Measurements from ENCODE around the gene GHR.

Gene GHR

GRCh38 chr5:42566652-42567295 lies 143.5 kb downstream of the GHR start:
- H3K23ac ChIP-seq (ENCODE audit: low read depth, low read length, poor library complexity) = no peak overlapping the region
- H3K14ac ChIP-seq (ENCODE audit: low read length) = no peak overlapping the region
- no peak for DNase-seq (ENCODE audit: low spot score)
- no peak overlapping the region for H3K4me2 ChIP-seq (ENCODE audit: insufficient read depth, low read length, poor library complexity, severe bottlenecking)
- H3K4me1 ChIP-seq (ENCODE audit: control insufficient read depth in 2 of 2, insufficient read depth in 1 of 2, low read depth in 1 of 2, low read length in 2 of 2) = peaks cover 0 to 3% of the 10 kb centered on the region in 2 donors
- no peak overlapping the region for H2BK120ac ChIP-seq (ENCODE audit: low read depth, low read length)
- no peak overlapping the region for H3K27ac ChIP-seq (replicated peaks; ENCODE audit: low read length)
- no peak overlapping the region for H4K91ac ChIP-seq (ENCODE audit: low read depth, low read length, poor library complexity)
- WGBS, 2 donors (ENCODE audit: extremely low coverage in 2 of 2, insufficient read length in 2 of 2, insufficient replicate concordance in 1 of 2) = no CpG with 5 or more reads among the region's 5 CpGs
- H3K18ac ChIP-seq (ENCODE audit: low read length) = no peak overlapping the region
- no peak overlapping the region for H3K4ac ChIP-seq (ENCODE audit: low read length)
- no peaks in the 10 kb centered on the region for H3K36me3 ChIP-seq (replicated peaks in 1 of 2; ENCODE audit: control insufficient read depth in 2 of 2, insufficient read depth in 2 of 2, low read length in 2 of 2)
- no peak overlapping the region for H2AK5ac ChIP-seq (ENCODE audit: low read depth, low read length)
- H2AFZ ChIP-seq (ENCODE audit: low read length) = no peak overlapping the region
- H2BK5ac ChIP-seq (ENCODE audit: low read length) = no peak overlapping the region
- no peaks in the 10 kb centered on the region for H3K9me3 ChIP-seq (replicated peaks in 1 of 2; ENCODE audit: control insufficient read depth in 2 of 2, insufficient read depth in 1 of 2, low read depth in 1 of 2, low read length in 2 of 2)
- no peaks in the 10 kb centered on the region for H3K79me1 ChIP-seq (ENCODE audit: low read depth, low read length)
- H2BK12ac ChIP-seq (ENCODE audit: low read length) = no peak overlapping the region
- no peak overlapping the region for H3K4me3 ChIP-seq (ENCODE audit: low read length in 2 of 2)
- H2BK15ac ChIP-seq (ENCODE audit: low read length) = no peak overlapping the region
- H3K27me3 ChIP-seq (ENCODE audit: control insufficient read depth in 3 of 3, insufficient read depth in 3 of 3, low read depth in 1 of 3, low read length in 3 of 3) = no peaks in the 10 kb centered on the region
- no peak overlapping the region for H3K9ac ChIP-seq (ENCODE audit: low read depth, low read length, poor library complexity)
- no peak overlapping the region for H4K8ac ChIP-seq (ENCODE audit: low read depth, low read length)

DNA sequence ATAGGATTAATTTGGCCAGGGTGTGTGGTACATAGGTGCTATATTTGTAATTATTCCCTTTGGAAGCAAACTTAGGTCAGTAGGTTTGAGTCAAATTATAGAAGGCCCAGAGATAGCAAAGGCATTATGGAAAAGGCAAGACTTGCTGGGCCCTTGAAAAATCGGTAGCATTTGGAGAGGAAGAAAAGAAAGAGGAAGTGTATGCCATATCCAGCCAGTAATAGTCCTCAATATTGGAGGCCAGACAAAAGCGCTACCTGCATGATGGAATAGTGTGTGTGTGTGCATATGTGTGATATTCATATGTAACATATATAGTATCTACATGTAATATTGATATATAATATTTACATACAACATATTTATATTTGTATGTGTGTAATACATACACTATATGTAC lies 146.1 kb downstream of the GHR start:
- Histone ChIP-seq H3K9ac (ENCODE audit: low read depth, low read length, poor library complexity) (no peak overlapping the region), H3K4me1 (ENCODE audit: control insufficient read depth in 2 of 2, insufficient read depth in 1 of 2, low read depth in 1 of 2, low read length in 2 of 2) (peaks cover 0 to 3% of the 10 kb centered on the region in 2 donors), H3K9me3 (replicated peaks in 1 of 2; ENCODE audit: control insufficient read depth in 2 of 2, insufficient read depth in 1 of 2, low read depth in 1 of 2, low read length in 2 of 2) (no peaks in the 10 kb centered on the region), H4K8ac (ENCODE audit: low read depth, low read length) (no peak overlapping the region), H2BK15ac (ENCODE audit: low read length) (no peak overlapping the region), H3K79me1 (ENCODE audit: low read depth, low read length) (no peaks in the 10 kb centered on the region), H2AFZ (ENCODE audit: low read length) (no peak overlapping the region), H4K91ac (ENCODE audit: low read depth, low read length, poor library complexity) (no peak overlapping the region), H3K4me3 (ENCODE audit: low read length in 2 of 2) (no peak overlapping the region), H3K4me2 (ENCODE audit: insufficient read depth, low read length, poor library complexity, severe bottlenecking) (no peak overlapping the region), H3K14ac (ENCODE audit: low read length) (no peak overlapping the region), H2BK5ac (ENCODE audit: low read length) (no peak overlapping the region), H3K27me3 (ENCODE audit: control insufficient read depth in 3 of 3, insufficient read depth in 3 of 3, low read depth in 1 of 3, low read length in 3 of 3) (no peaks in the 10 kb centered on the region), H3K18ac (ENCODE audit: low read length) (no peak overlapping the region), H2BK12ac (ENCODE audit: low read length) (no peak overlapping the region), H3K27ac (replicated peaks; ENCODE audit: low read length) (no peak overlapping the region), H3K23ac (ENCODE audit: low read depth, low read length, poor library complexity) (no peak overlapping the region), H3K4ac (ENCODE audit: low read length) (no peak overlapping the region), H2AK5ac (ENCODE audit: low read depth, low read length) (no peak overlapping the region), H2BK120ac (ENCODE audit: low read depth, low read length) (no peak overlapping the region), H3K36me3 (replicated peaks in 1 of 2; ENCODE audit: control insufficient read depth in 2 of 2, insufficient read depth in 2 of 2, low read length in 2 of 2) (no peaks in the 10 kb centered on the region)
- no CpG with 5 or more reads among the region's 2 CpGs for WGBS, 2 donors (ENCODE audit: extremely low coverage in 2 of 2, insufficient read length in 2 of 2, insufficient replicate concordance in 1 of 2)
- DNase-seq (ENCODE audit: low spot score) = no peak

GRCh38 chr5:42569953-42570548 lies 146.8 kb downstream of the GHR start:
- no peaks in the 10 kb centered on the region for H3K36me3 ChIP-seq (replicated peaks in 1 of 2; ENCODE audit: control insufficient read depth in 2 of 2, insufficient read depth in 2 of 2, low read length in 2 of 2)
- H3K27ac ChIP-seq (replicated peaks; ENCODE audit: low read length) = no peak overlapping the region
- no CpG with 5 or more reads among the region's 1 CpG for WGBS, 2 donors (ENCODE audit: extremely low coverage in 2 of 2, insufficient read length in 2 of 2, insufficient replicate concordance in 1 of 2)
- H2BK12ac ChIP-seq (ENCODE audit: low read length) = no peak overlapping the region
- no peak overlapping the region for H2BK5ac ChIP-seq (ENCODE audit: low read length)
- no peak overlapping the region for H3K4ac ChIP-seq (ENCODE audit: low read length)
- no peak overlapping the region for H3K18ac ChIP-seq (ENCODE audit: low read length)
- H2BK15ac ChIP-seq (ENCODE audit: low read length) = no peak overlapping the region
- no peak overlapping the region for H4K8ac ChIP-seq (ENCODE audit: low read depth, low read length)
- H2BK120ac ChIP-seq (ENCODE audit: low read depth, low read length) = no peak overlapping the region
- DNase-seq (ENCODE audit: low spot score) = no peak
- no peak overlapping the region for H3K4me3 ChIP-seq (ENCODE audit: low read length in 2 of 2)
- no peak overlapping the region for H4K91ac ChIP-seq (ENCODE audit: low read depth, low read length, poor library complexity)
- no peak overlapping the region for H3K14ac ChIP-seq (ENCODE audit: low read length)
- H3K23ac ChIP-seq (ENCODE audit: low read depth, low read length, poor library complexity) = no peak overlapping the region
- no peak overlapping the region for H3K4me2 ChIP-seq (ENCODE audit: insufficient read depth, low read length, poor library complexity, severe bottlenecking)
- no peaks in the 10 kb centered on the region for H3K27me3 ChIP-seq (ENCODE audit: control insufficient read depth in 3 of 3, insufficient read depth in 3 of 3, low read depth in 1 of 3, low read length in 3 of 3)
- H3K79me1 ChIP-seq (ENCODE audit: low read depth, low read length) = no peaks in the 10 kb centered on the region
- no peaks in the 10 kb centered on the region for H3K9me3 ChIP-seq (replicated peaks in 1 of 2; ENCODE audit: control insufficient read depth in 2 of 2, insufficient read depth in 1 of 2, low read depth in 1 of 2, low read length in 2 of 2)
- H2AK5ac ChIP-seq (ENCODE audit: low read depth, low read length) = no peak overlapping the region
- no peak overlapping the region for H3K9ac ChIP-seq (ENCODE audit: low read depth, low read length, poor library complexity)
- no peak overlapping the region for H2AFZ ChIP-seq (ENCODE audit: low read length)
- H3K4me1 ChIP-seq (ENCODE audit: control insufficient read depth in 2 of 2, insufficient read depth in 1 of 2, low read depth in 1 of 2, low read length in 2 of 2) = peaks cover 0 to 3% of the 10 kb centered on the region in 2 donors

DNA sequence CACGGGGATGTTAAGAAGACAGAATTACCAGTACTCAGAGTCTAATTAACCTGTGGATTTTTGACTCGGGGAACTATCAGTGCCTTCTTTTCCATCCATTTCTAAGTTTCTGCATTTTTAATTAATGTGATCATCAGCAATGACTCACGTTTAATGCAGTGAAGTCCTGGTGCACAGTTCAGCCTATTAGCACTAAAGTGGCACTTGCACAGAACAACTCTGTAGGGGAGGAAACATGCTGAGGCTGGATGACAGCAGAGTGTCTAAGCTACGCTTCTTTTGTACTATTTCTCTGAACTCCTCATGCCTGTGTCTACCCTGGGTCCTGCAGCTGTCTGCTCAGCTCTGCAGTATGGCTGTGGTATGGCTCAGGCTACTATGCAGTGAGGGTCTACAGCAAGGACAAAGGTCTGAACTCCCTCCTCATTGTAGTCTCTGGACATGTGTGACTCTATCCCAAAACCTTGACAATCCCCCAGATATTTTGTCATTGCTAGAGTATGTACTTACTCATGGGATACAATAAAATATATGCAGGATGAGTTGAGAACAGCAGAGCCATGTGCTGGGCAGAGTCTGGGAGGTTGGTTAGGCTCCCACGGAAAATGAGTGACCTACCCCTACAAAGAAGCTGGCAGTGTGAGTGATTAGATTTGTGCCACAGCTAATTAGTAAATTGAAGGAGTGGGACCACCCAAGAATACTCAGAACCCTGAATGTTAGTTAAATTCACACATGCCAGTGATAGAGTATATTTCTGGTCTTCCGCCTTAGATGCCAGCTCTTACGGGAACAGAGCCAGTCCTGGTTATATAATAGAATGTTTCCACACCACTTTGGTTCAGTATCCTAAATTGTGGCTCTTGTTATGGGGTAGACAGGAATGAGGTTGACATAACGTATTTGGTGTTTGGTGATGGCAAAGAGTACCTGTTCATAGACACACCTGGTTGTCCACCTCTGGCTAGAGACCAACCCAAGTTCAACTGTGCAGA lies 148.0 kb downstream of the GHR start:
- no peak overlapping the region for H2AFZ ChIP-seq (ENCODE audit: low read length)
- H3K23ac ChIP-seq (ENCODE audit: low read depth, low read length, poor library complexity) = no peak overlapping the region
- H2BK15ac ChIP-seq (ENCODE audit: low read length) = no peak overlapping the region
- no peak overlapping the region for H3K27ac ChIP-seq (replicated peaks; ENCODE audit: low read length)
- H2BK5ac ChIP-seq (ENCODE audit: low read length) = no peak overlapping the region
- no peak overlapping the region for H2BK120ac ChIP-seq (ENCODE audit: low read depth, low read length)
- H4K91ac ChIP-seq (ENCODE audit: low read depth, low read length, poor library complexity) = no peak overlapping the region
- no peak overlapping the region for H3K4ac ChIP-seq (ENCODE audit: low read length)
- H3K27me3 ChIP-seq (ENCODE audit: control insufficient read depth in 3 of 3, insufficient read depth in 3 of 3, low read depth in 1 of 3, low read length in 3 of 3) = no peaks in the 10 kb centered on the region
- DNase-seq (ENCODE audit: low spot score) = no peak
- H2AK5ac ChIP-seq (ENCODE audit: low read depth, low read length) = no peak overlapping the region
- no peak overlapping the region for H2BK12ac ChIP-seq (ENCODE audit: low read length)
- H3K4me2 ChIP-seq (ENCODE audit: insufficient read depth, low read length, poor library complexity, severe bottlenecking) = no peak overlapping the region
- no peaks in the 10 kb centered on the region for H3K36me3 ChIP-seq (replicated peaks in 1 of 2; ENCODE audit: control insufficient read depth in 2 of 2, insufficient read depth in 2 of 2, low read length in 2 of 2)
- no peak overlapping the region for H3K4me3 ChIP-seq (ENCODE audit: low read length in 2 of 2)
- H4K8ac ChIP-seq (ENCODE audit: low read depth, low read length) = no peak overlapping the region
- H3K14ac ChIP-seq (ENCODE audit: low read length) = no peak overlapping the region
- no peak overlapping the region for H3K9ac ChIP-seq (ENCODE audit: low read depth, low read length, poor library complexity)
- no CpG with 5 or more reads among the region's 8 CpGs for WGBS, 2 donors (ENCODE audit: extremely low coverage in 2 of 2, insufficient read length in 2 of 2, insufficient replicate concordance in 1 of 2)
- no peaks in the 10 kb centered on the region for H3K9me3 ChIP-seq (replicated peaks in 1 of 2; ENCODE audit: control insufficient read depth in 2 of 2, insufficient read depth in 1 of 2, low read depth in 1 of 2, low read length in 2 of 2)
- H3K18ac ChIP-seq (ENCODE audit: low read length) = no peak overlapping the region
- H3K4me1 ChIP-seq (ENCODE audit: control insufficient read depth in 2 of 2, insufficient read depth in 1 of 2, low read depth in 1 of 2, low read length in 2 of 2) = peaks cover 0 to 3% of the 10 kb centered on the region in 2 donors
- no peaks in the 10 kb centered on the region for H3K79me1 ChIP-seq (ENCODE audit: low read depth, low read length)
